ENCODE measurements around the gene KCNK10.
A peak's percentile ranks its signal among the peaks of the same experiment; 100 is the strongest.

Gene KCNK10

GRCh38 chr14:88185843-88186242 lies 137.2 kb downstream of the KCNK10 start:
- no peak for DNase-seq (ENCODE audit: low read depth, low spot score)

- DNase-seq (ENCODE audit: low read depth, low spot score), result no peak
These were observed 138.1 kb downstream of the KCNK10 start for GRCh38 chr14:88184956-88185355.

DNA sequence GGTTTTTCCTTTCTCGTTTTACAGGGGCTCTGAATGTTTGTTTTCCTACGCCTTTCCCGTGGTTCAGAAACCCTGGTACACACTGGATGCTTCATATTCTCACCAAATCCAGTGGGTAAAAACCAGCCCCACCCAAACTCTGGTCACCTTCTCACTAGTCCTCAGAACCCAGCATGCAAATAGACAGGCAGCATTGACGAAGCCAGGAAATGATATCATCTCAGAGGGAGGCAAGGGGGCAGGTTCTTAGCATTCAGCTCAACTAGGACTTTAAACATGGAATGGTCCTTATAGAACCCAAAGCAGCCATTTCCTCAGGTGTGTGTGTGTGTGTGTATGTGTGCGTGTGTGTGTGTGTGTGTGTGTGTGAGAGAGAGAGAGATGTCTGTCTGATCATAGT lies 142.0 kb downstream of the KCNK10 start:
- no peak for DNase-seq (ENCODE audit: low read depth, low spot score)

- DNase-seq (ENCODE audit: low read depth, low spot score), result no peak
These were observed 143.4 kb downstream of the KCNK10 start for GRCh38 chr14:88179716-88180115.

GRCh38 chr14:88170333-88170732 lies 152.7 kb downstream of the KCNK10 start:
- DNase-seq (ENCODE audit: low read depth, low spot score), result no peak

- DNase-seq (ENCODE audit: low read depth, low spot score), result peak; percentile 33
These were observed 154.4 kb downstream of the KCNK10 start for GRCh38 chr14:88168498-88169165.

- DNase-seq (ENCODE audit: low read depth, low spot score), result no peak
These were observed 155.0 kb downstream of the KCNK10 start for GRCh38 chr14:88168025-88168424.

- DNase-seq (ENCODE audit: low read depth, low spot score), result no peak
These were observed 156.5 kb downstream of the KCNK10 start for GRCh38 chr14:88166616-88167015.

DNA sequence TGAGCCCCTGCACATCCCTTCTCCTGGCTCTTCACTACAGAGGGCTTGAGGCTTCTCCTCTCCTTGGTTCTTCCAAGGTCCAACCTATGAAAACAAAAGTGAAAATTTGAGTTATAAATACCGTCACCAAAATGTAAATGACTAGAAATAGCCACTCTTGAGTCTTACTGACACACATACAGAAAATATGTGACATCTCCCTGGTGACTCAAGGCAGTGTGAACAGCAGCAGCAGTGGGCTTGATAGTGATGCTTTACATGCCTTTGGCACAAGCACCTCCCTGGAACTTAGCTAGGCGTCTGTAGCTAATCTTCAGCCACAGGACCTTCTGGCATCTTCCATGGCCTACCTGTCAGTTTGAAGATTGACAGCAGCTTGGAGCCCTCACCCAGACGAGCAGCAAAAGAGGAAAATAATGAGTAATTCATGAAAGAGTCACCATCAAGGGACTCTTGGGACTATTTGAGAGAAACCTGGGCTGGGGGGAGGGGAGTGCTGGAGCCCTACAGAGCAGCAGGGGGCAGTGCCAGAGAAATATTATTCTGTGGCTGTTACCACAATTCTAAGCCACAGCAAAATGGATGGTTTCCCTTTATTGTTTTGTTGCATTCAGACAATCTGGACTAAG lies 158.0 kb downstream of the KCNK10 start:
- no peak for DNase-seq (ENCODE audit: low read depth, low spot score)

DNA sequence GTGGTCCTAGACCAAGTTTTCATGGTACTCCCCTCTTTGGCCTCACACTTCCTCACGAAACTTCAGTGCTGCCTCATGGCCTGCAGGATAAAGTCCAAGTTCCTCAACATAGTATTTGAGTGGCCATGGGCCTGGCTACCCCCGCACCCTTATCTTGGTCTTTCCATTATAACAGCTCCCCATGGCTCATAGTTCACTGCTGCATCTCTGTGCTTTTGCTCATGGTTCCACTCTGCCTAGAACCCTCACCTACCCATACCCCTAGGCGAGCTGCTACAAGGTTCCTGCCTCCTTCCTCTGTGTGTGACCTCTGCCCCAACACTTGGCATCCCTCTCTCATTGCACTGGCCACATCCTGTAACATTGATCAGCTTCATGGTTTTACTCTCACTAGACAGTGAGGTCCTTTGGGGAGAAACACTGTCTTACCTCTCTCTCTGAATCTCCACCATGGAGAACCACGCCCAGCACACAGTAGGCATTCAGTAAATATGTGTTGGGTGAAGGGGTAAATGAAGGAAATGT lies 159.3 kb downstream of the KCNK10 start:
- no peak for DNase-seq (ENCODE audit: low read depth, low spot score)

DNA sequence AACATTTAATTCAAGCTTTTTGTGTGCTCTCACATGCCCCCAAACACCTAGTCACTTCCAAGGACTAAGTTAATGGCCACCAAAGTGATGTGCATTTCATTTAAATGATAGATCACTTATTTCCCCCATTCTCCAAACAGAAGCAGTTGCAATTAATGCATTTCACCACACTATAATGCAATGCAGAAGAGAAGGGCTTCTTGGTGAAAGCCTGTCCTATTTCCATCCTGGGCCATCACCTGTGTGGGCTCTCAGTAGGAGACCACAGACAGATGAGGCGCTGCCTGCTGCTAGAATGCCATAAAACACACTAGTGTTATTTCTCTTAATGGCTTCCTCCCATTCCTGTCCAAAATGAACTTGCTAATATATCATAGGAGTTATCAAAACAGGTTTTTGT lies 166.9 kb downstream of the KCNK10 start:
- no peak for DNase-seq (ENCODE audit: low read depth, low spot score)

- DNase-seq (ENCODE audit: low read depth, low spot score), result no peak
These were observed 168.1 kb downstream of the KCNK10 start for GRCh38 chr14:88154926-88155325.

GRCh38 chr14:88154321-88154720 lies 168.7 kb downstream of the KCNK10 start:
- DNase-seq (ENCODE audit: low read depth, low spot score), result no peak

DNA sequence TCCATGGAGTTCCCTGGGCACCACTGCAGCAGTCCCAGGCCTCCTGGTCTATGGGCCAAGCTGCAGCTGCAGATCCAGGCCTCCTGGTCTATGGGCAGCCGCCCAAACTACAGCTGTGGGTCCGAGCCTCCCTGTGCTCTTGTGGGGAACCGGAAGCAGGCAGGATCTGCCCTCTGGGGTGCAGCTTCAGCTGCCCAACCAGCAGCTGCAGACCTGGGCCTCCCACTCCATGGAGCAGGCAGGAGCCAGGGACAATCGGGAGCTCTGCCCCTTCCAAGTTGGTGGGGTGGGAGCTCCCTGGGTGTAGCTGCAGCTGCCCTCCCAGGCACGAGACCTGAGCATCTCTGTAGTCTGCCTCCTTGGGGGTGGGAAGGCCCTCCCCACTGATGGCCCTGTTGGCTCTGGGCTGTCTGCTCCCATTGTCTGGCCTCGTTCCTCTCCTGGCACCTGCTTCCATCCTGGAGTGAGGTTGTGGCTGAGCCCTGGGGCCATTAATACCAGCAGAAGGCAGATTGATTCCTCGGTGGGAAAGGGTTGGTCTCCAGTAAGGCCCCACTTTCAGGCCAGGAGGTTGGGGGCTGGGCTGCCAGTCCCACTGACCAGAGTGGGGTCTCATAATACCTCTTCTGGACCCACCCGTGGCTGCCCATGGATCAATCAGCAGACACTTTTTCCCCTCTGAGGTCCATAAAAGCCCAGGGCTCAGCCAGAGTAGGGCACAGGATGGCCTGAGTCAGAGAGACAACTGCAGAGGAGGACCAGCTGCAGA lies 176.0 kb downstream of the KCNK10 start:
- no peak for DNase-seq (ENCODE audit: low read depth, low spot score)

DNA sequence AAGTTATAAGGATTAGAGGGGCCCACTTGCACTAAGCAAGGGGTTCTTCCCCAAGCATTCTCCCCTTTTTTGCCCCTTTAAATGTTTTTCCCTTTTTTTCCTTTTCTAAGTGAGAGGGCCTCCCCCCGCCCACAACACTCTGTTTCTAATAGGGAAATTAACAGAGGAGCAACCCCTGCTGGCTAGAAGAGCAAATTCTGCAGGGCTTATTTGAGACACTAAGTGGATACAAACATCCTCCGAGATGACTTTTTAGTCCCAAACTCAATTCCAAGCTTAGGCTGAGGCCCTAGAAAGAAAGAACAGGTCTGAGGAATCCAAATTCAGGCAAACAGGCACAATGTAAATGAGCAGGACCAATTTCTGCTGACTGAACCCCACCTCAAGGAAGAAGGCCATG lies 179.3 kb downstream of the KCNK10 start:
- DNase-seq (ENCODE audit: low read depth, low spot score), result no peak

DNA sequence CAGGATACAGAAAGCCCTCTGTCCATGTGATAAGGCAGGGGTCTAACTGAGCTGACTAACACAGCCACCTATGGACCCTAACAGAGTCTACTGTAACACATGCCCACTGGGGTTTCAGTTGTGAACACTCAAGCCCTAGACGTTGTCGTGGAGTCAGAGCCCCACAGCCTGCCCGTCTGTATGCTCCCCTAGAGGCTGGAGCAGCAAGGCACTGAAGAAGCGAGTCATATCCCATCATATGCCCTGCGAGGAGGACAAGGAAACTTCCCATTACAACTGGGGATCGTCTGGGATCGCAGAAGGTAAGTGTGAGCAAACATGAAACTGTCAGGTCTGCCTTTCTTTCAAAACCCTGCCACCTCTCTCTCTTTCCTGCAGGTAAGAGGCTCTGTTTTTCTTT lies 180.1 kb downstream of the KCNK10 start:
- no peak for DNase-seq (ENCODE audit: low read depth, low spot score)

DNA sequence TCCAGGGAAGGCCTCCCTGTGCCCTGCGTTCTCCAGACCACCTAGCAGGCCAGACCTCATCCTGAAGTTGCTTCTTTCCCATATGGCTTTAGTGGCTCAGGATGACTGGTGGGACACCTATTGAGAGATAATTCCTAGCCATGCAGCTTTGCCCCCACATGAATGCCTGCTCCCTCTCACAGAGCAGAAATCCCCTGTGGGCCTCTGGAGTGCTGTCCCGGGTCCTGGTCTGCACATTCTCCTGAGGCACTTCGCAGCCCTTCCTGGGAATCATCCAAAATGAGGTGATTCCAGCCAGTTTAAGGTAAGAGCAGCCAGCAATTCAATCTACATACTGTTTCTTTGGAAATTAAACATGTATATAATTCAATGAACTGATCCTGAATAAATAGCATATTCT lies 182.2 kb downstream of the KCNK10 start:
- no peak for DNase-seq (ENCODE audit: low read depth, low spot score)

GRCh38 chr14:88137327-88137726 lies 185.7 kb downstream of the KCNK10 start:
- DNase-seq (ENCODE audit: low read depth, low spot score), result no peak
